Measurements from ENCODE around the gene LUZP2. TPM values are rescaled to one million over a fixed set of nuclear protein-coding genes. Genes with fewer than 3 reads are reported as not detected.

The LUZP2 gene
- not detected in 2 replicates for total RNA-seq
- total RNA-seq (2013): 0.02 TPM
- not detected in 2 replicates for polyA plus RNA-seq
- not detected in 2 replicates for polyA minus RNA-seq

GRCh38 chr11:24496736-24497725 lies at the start of gene LUZP2:
Gene LUZP2 (plus strand): TSS chr11:24497053.
- TF ChIP-seq CTCF (IDR thresholded peaks at IDR 0.05): no peak
- no peak for TF ChIP-seq EZH2 (IDR thresholded peaks at IDR 0.05; ENCODE audit: borderline replicate concordance, insufficient read depth, low read depth, low read length, poor library complexity, severe bottlenecking)
- no peaks in the 10 kb centered on the region for H3K4me1 ChIP-seq (ENCODE audit: control insufficient read depth in 2 of 2, insufficient read depth in 2 of 2, low read length in 2 of 2)
- H3K27me3 Mint-ChIP-seq: peaks cover 13% of the 10 kb centered on the region
- H2AFZ ChIP-seq (ENCODE audit: insufficient read depth, low read depth, low read length, poor library complexity, severe bottlenecking): no peak within 1 kb of the TSS
- no peak within 1 kb of the TSS for H3K4me3 ChIP-seq (ENCODE audit: control extremely low read depth in 1 of 5, extremely low read depth in 1 of 5, insufficient read depth in 1 of 5, low read depth in 2 of 5, low read length in 4 of 5)
- no peaks in the 10 kb centered on the region for H3K79me2 ChIP-seq (ENCODE audit: control insufficient read depth, insufficient read depth, low read length)
- no peaks in the 10 kb centered on the region for H3K4me1 Mint-ChIP-seq
- H3K27me3 ChIP-seq (replicated peaks in 1 of 4; ENCODE audit: control extremely low read depth in 1 of 4, control insufficient read depth in 3 of 4, insufficient read depth in 4 of 4, low read length in 3 of 4): peaks cover 0 to 12% (median 2%) of the 10 kb centered on the region in 4 experiments
- WGBS (ENCODE audit: insufficient coverage): 14% methylated on average over 58 of the region's 65 CpGs
- H3K27ac ChIP-seq (ENCODE audit: low read length in 2 of 2): no peak within 1 kb of the TSS
- ChIA-PET CTCF (no interaction called here), POLR2A (no interaction called here)
- H3K9me3 Mint-ChIP-seq (ENCODE audit: insufficient read depth): no peaks in the 10 kb centered on the region
- H3K9me3 ChIP-seq (ENCODE audit: control extremely low read depth in 1 of 3, control insufficient read depth in 2 of 3, insufficient read depth in 1 of 3, low read length in 2 of 3): peaks cover 0 to 4% (median 0%) of the 10 kb centered on the region in 3 donors
- no peak within 1 kb of the TSS for H3K4me2 ChIP-seq (replicated peaks; ENCODE audit: low read depth, low read length, poor library complexity, severe bottlenecking)
- H3K4me3 Mint-ChIP-seq: no peak within 1 kb of the TSS
- H3K36me3 ChIP-seq (replicated peaks in 1 of 2; ENCODE audit: control extremely low read depth in 1 of 2, control insufficient read depth in 1 of 2, extremely low read depth in 1 of 2, insufficient read depth in 2 of 2, low read length in 1 of 2): no peaks in the 10 kb centered on the region
- no peak within 1 kb of the TSS for H3K9ac ChIP-seq (ENCODE audit: low read length)
- intact Hi-C loops (cut with micrococcal nuclease): no loop called here
- no peak within 1 kb of the TSS for H3K27ac Mint-ChIP-seq
- H4K20me1 ChIP-seq (ENCODE audit: control insufficient read depth, insufficient read depth, low read length, poor library complexity, severe bottlenecking): no peaks in the 10 kb centered on the region
- ATAC-seq (ENCODE audit: low read depth) (no peak), DNase-seq (no peak)

DNA sequence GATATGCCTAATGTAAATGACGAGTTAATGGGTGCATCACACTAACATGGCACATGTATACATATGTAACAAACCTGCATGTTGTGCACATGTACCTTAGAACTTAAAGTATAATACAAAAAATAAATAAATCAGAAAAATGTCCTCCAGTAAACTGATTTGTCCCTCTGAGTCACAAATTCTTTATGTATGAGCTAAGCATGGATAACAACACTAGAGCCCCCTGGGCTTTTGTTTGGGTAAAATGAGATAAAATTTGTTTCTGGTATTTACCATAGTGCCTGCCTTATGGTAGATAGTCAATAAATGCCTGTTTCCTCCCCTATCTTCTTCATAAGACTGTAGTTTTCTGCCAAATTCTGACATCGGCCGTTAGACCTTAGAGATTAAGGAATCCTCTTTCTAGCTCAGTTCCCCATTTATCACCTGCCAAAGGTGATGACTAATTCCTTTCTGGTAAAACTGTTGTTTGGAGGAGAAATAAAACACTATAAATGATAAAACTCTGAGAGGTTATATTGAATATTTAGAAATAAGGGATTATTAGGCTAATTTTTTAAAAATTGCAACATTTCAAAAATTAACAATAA lies 43.6 kb upstream of the LUZP2 start:
- H3K27ac Mint-ChIP-seq: no peak overlapping the region
- POLR2A ChIA-PET: no interaction called here
- H3K4me3 ChIP-seq (ENCODE audit: control extremely low read depth in 1 of 5, extremely low read depth in 1 of 5, insufficient read depth in 1 of 5, low read depth in 2 of 5, low read length in 4 of 5): no peak overlapping the region
- H3K4me1 Mint-ChIP-seq: no peaks in the 10 kb centered on the region
- ATAC-seq (ENCODE audit: low read depth) (no peak), DNase-seq (no peak)
- no peak overlapping the region for H3K9ac ChIP-seq (ENCODE audit: low read length)
- no peak overlapping the region for H3K4me3 Mint-ChIP-seq
- CTCF ChIA-PET: no interaction called here
- H3K4me2 ChIP-seq (replicated peaks; ENCODE audit: low read depth, low read length, poor library complexity, severe bottlenecking): no peak overlapping the region
- peaks cover 0 to 4% (median 0%) of the 10 kb centered on the region in 3 donors for H3K9me3 ChIP-seq (ENCODE audit: control extremely low read depth in 1 of 3, control insufficient read depth in 2 of 3, insufficient read depth in 1 of 3, low read length in 2 of 3)
- no peaks in the 10 kb centered on the region for H3K9me3 Mint-ChIP-seq (ENCODE audit: insufficient read depth)
- H3K4me1 ChIP-seq (ENCODE audit: control insufficient read depth in 2 of 2, insufficient read depth in 2 of 2, low read length in 2 of 2): no peaks in the 10 kb centered on the region
- WGBS (ENCODE audit: insufficient coverage): no CpG with 5 or more reads among the region's 3 CpGs
- no peaks in the 10 kb centered on the region for H3K27me3 Mint-ChIP-seq
- H2AFZ ChIP-seq (ENCODE audit: insufficient read depth, low read depth, low read length, poor library complexity, severe bottlenecking): no peak overlapping the region
- no peaks in the 10 kb centered on the region for H3K27me3 ChIP-seq (replicated peaks in 1 of 4; ENCODE audit: control extremely low read depth in 1 of 4, control insufficient read depth in 3 of 4, insufficient read depth in 4 of 4, low read length in 3 of 4)
- intact Hi-C loops (cut with micrococcal nuclease): no loop called here
- no peaks in the 10 kb centered on the region for H3K79me2 ChIP-seq (ENCODE audit: control insufficient read depth, insufficient read depth, low read length)
- no peaks in the 10 kb centered on the region for H4K20me1 ChIP-seq (ENCODE audit: control insufficient read depth, insufficient read depth, low read length, poor library complexity, severe bottlenecking)
- TF ChIP-seq CTCF (IDR thresholded peaks at IDR 0.05) (no peak), EZH2 (IDR thresholded peaks at IDR 0.05; ENCODE audit: borderline replicate concordance, insufficient read depth, low read depth, low read length, poor library complexity, severe bottlenecking) (no peak)
- no peak overlapping the region for H3K27ac ChIP-seq (ENCODE audit: low read length in 2 of 2)
- H3K36me3 ChIP-seq (replicated peaks in 1 of 2; ENCODE audit: control extremely low read depth in 1 of 2, control insufficient read depth in 1 of 2, extremely low read depth in 1 of 2, insufficient read depth in 2 of 2, low read length in 1 of 2): no peaks in the 10 kb centered on the region
